H1 (cell line): ENCODE data around the gene CD300LF. TPM values are rescaled to one million over a fixed set of nuclear protein-coding genes. Genes with fewer than 3 reads are reported as not detected.

Experiments used
- CTCF ChIA-PET: fragments of 300-600 bp; sonication (Branson Sonifier 250); formaldehyde crosslinking; loops from one replicate; lab custom pipeline; 2021; ENCODE audit not compliant: partially characterized antibody; lab: Charles Lee
- POLR2A ChIA-PET: fragments of 300-600 bp; sonication (Branson Sonifier 250); formaldehyde crosslinking; loops from one replicate; lab custom pipeline; 2021; ENCODE audit warnings: inconsistent platforms; ENCODE audit not compliant: partially characterized antibody; lab: Charles Lee
- DNase-seq, 2 experiments: peaks; one replicate each; pipeline versions ENCODE4 v3.0.0 to v3.0.0-alpha.2; 2010 to 2022; ENCODE audit warnings: low spot score in 2 of 2, low read depth in 1 of 2, mixed read lengths in 1 of 2
- FAIRE-seq: peaks from 2 replicates; lab custom pipeline; 2011; peaks lifted over from hg19 to GRCh38; lab: Jason Lieb, UNC
- H2AFZ ChIP-seq: 2 replicates; pipeline ENCODE4 v1.8.1; 2012; ENCODE audit warnings: low read length, inconsistent platforms
- H2AK5ac ChIP-seq: 2 replicates; pipeline ENCODE4 v1.6.1; 2013; ENCODE audit warnings: low read depth, low read length
- H2BK120ac ChIP-seq: replicated peaks from 2 replicates; pipeline ENCODE3; 2013; ENCODE audit warnings: low read depth, low read length, inconsistent platforms
- H2BK12ac ChIP-seq: 2 replicates; pipeline ENCODE4 v1.6.1; 2013; ENCODE audit warnings: low read depth, low read length
- H2BK15ac ChIP-seq: 2 replicates; pipeline ENCODE4 v1.6.1; 2013; ENCODE audit warnings: low read length
- H2BK20ac ChIP-seq: 2 replicates; pipeline ENCODE4 v1.6.1; 2013; ENCODE audit warnings: low read length
- H2BK5ac ChIP-seq: 2 replicates; pipeline ENCODE4 v1.6.1; 2013; ENCODE audit warnings: low read depth, low read length
- H3K14ac ChIP-seq: 2 replicates; pipeline ENCODE4 v1.6.1; 2013; ENCODE audit warnings: inconsistent platforms; ENCODE audit not compliant: insufficient read length
- H3K18ac ChIP-seq: 2 replicates; pipeline ENCODE4 v1.6.1; 2013; ENCODE audit warnings: low read length; ENCODE audit errors: extremely low read depth
- H3K23ac ChIP-seq: 2 replicates; pipeline ENCODE4 v1.6.1; 2013; ENCODE audit warnings: inconsistent platforms; ENCODE audit not compliant: insufficient read length
- H3K23me2 ChIP-seq: 2 replicates; pipeline ENCODE4 v1.6.1; 2013; ENCODE audit warnings: low read depth, low read length
- H3K27ac ChIP-seq: 2 replicates; pipeline ENCODE4 v1.6.1; 2011; ENCODE audit warnings: low read depth, low read length, inconsistent platforms
- H3K27me3 ChIP-seq, 4 experiments: replicated peaks in 1 of 4; 1 replicate in 1 of 4; 2 replicates in 3 of 4; pipeline versions ENCODE4 v1.6.1 to v1.8.1; 2011 to 2013; ENCODE audit warnings: low read length in 3 of 4, mild to moderate bottlenecking in 3 of 4, inconsistent platforms in 2 of 4, mixed read lengths in 2 of 4, moderate library complexity in 1 of 4; ENCODE audit not compliant: control insufficient read depth in 3 of 4, insufficient read depth in 3 of 4; ENCODE audit errors: extremely low read depth in 1 of 4
- H3K36me3 ChIP-seq, 4 experiments: 2 replicates each; pipeline versions ENCODE4 v1.6.1 to v1.8.1; 2011 to 2013; ENCODE audit warnings: mild to moderate bottlenecking in 4 of 4, low read length in 3 of 4, moderate library complexity in 2 of 4, control low read depth in 1 of 4, inconsistent platforms in 1 of 4; ENCODE audit not compliant: insufficient read depth in 4 of 4, control insufficient read depth in 2 of 4
- H3K4ac ChIP-seq: replicated peaks from 2 replicates; pipeline ENCODE3; 2013; ENCODE audit warnings: low read length, low read depth, mixed read lengths, inconsistent platforms; ENCODE audit not compliant: insufficient read length
- H3K4me1 ChIP-seq, 4 experiments: replicated peaks in 1 of 4; 1 replicate in 1 of 4; 2 replicates in 3 of 4; pipeline versions ENCODE4 v1.6.1 to v1.8.1; 2011 to 2013; ENCODE audit warnings: low read length in 3 of 4, inconsistent platforms in 2 of 4, mixed read lengths in 1 of 4; ENCODE audit not compliant: insufficient read depth in 4 of 4, control insufficient read depth in 3 of 4
- H3K4me2 ChIP-seq, 2 experiments: 2 replicates each; pipeline versions ENCODE4 v1.6.1 to v1.8.1; 2011 to 2013; ENCODE audit warnings: low read depth in 2 of 2, low read length in 2 of 2, control low read depth in 1 of 2, inconsistent platforms in 1 of 2, mild to moderate bottlenecking in 1 of 2; ENCODE audit not compliant: insufficient read depth in 1 of 2
- H3K4me3 ChIP-seq, 4 experiments: fragments of 200-600, 300-600 bp in 1 of 4; sonication (generic), shearing (Covaris generic), sonication (Bioruptor Twin) in 1 of 4; 2 replicates each; pipeline versions ENCODE4 v1.5.1 to v1.8.1; 2011 to 2016; ENCODE audit warnings: low read length in 4 of 4, low read depth in 3 of 4, control low read depth in 2 of 4, inconsistent platforms in 2 of 4, mild to moderate bottlenecking in 2 of 4, mixed read lengths in 1 of 4, moderate library complexity in 1 of 4; ENCODE audit not compliant: insufficient read depth in 2 of 4; ENCODE audit errors: extremely low read depth in 1 of 4
- H3K56ac ChIP-seq: replicated peaks from 2 replicates; pipeline ENCODE3; 2013; ENCODE audit warnings: low read depth, mild to moderate bottlenecking, mixed read lengths, low read length, inconsistent platforms; ENCODE audit not compliant: insufficient read length
- H3K79me1 ChIP-seq: 2 replicates; pipeline ENCODE4 v1.6.1; 2013; ENCODE audit warnings: low read depth, low read length, control low read depth
- H3K79me2 ChIP-seq, 2 experiments: 2 replicates each; pipeline versions ENCODE4 v1.6.1 to v1.8.1; 2012 to 2013; ENCODE audit warnings: low read length in 2 of 2, mild to moderate bottlenecking in 2 of 2, inconsistent platforms in 1 of 2; ENCODE audit not compliant: insufficient read depth in 2 of 2, control insufficient read depth in 1 of 2
- H3K9ac ChIP-seq, 4 experiments: replicated peaks in 1 of 4; 1 replicate in 1 of 4; 2 replicates in 3 of 4; pipeline versions ENCODE4 v1.6.1 to v1.8.1; 2011 to 2013; ENCODE audit warnings: low read depth in 3 of 4, low read length in 3 of 4, control low read depth in 2 of 4, mild to moderate bottlenecking in 2 of 4, moderate library complexity in 2 of 4, inconsistent platforms in 1 of 4; ENCODE audit errors: extremely low read depth in 1 of 4
- H3K9me3 ChIP-seq, 2 experiments: 2 replicates each; pipeline versions ENCODE4 v1.6.1 to v1.8.1; 2012 to 2013; ENCODE audit warnings: mild to moderate bottlenecking in 2 of 2, moderate library complexity in 2 of 2, control low read depth in 1 of 2, inconsistent platforms in 1 of 2, low read depth in 1 of 2, low read length in 1 of 2, mixed read lengths in 1 of 2; ENCODE audit not compliant: insufficient read depth in 2 of 2
- H4K20me1 ChIP-seq, 2 experiments: replicated peaks in 1 of 2; 2 replicates each; pipeline versions ENCODE3 to v1.8.1; 2011 to 2013; ENCODE audit warnings: inconsistent platforms in 2 of 2, low read length in 2 of 2, mild to moderate bottlenecking in 1 of 2; ENCODE audit not compliant: insufficient read depth in 2 of 2, control insufficient read depth in 1 of 2
- H4K5ac ChIP-seq: 2 replicates; pipeline ENCODE4 v1.6.1; 2013; ENCODE audit warnings: low read length, low read depth, mixed read lengths, inconsistent platforms; ENCODE audit not compliant: insufficient read length
- H4K8ac ChIP-seq: 2 replicates; pipeline ENCODE4 v1.8.0; 2013; ENCODE audit warnings: mild to moderate bottlenecking, moderate library complexity, low read length, inconsistent platforms; ENCODE audit not compliant: insufficient read depth; ENCODE audit errors: extremely low read depth
- H4K91ac ChIP-seq: replicated peaks from 2 replicates; pipeline ENCODE3; 2013; ENCODE audit warnings: low read length, mixed read lengths, inconsistent platforms; ENCODE audit not compliant: insufficient read length
- CHD1 ChIP-seq: IDR thresholded peaks from 2 replicates; pipeline ENCODE4 v1.6.1; 2012; ENCODE audit warnings: low read depth, low read length, improper control_type of control experiment
- CREB1 ChIP-seq: IDR thresholded peaks from 2 replicates; pipeline ENCODE4 v1.6.1; 2012; ENCODE audit warnings: inconsistent platforms
- RNF2 ChIP-seq: fragments of 200-900, 300-1000 bp; sonication (generic); IDR thresholded peaks from 2 replicates; pipeline ENCODE4 v1.7.1; 2016; ENCODE audit warnings: borderline replicate concordance, low read depth, mild to moderate bottlenecking, antibody characterized with exemption, low read length; ENCODE audit not compliant: poor library complexity, severe bottlenecking; ENCODE audit errors: missing control alignments
- SIRT6 ChIP-seq: IDR thresholded peaks from one replicate; pipeline ENCODE4 v1.7.1; 2012; ENCODE audit warnings: low read length, inconsistent platforms
- SP2 ChIP-seq: IDR thresholded peaks from 2 replicates; pipeline ENCODE4 v1.6.1; 2012; ENCODE audit warnings: mild to moderate bottlenecking, low read length, inconsistent platforms
- YY1 ChIP-seq: IDR thresholded peaks from 2 replicates; pipeline ENCODE4 v1.6.1; 2011; ENCODE audit warnings: low read depth, mild to moderate bottlenecking, low read length
- ZNF274 ChIP-seq: IDR thresholded peaks from 2 replicates; pipeline ENCODE4 v1.7.0; 2012; ENCODE audit warnings: low read length, borderline replicate concordance; ENCODE audit errors: extremely low read depth
- WGBS, 2 experiments: shearing (Covaris generic) in 1 of 2; methylation state at CpG; one replicate each; pipeline versions ENCODE4 v1.1.6 to v1.1.7; 2013 to 2015; ENCODE audit warnings: low lambda C conversion rate in 2 of 2, mixed read lengths in 2 of 2, inconsistent platforms in 1 of 2, low coverage in 1 of 2, missing lambda C conversion rate in 1 of 2; ENCODE audit not compliant: insufficient replicate concordance in 2 of 2, insufficient coverage in 1 of 2, insufficient read length in 1 of 2; ENCODE audit errors: extremely low coverage in 1 of 2, missing lambda C conversion rate in 1 of 2; 5-methylcytosine and 5-hydroxymethylcytosine counted together
- polyA plus RNA-seq, 7 experiments: library from polyadenylated mRNA; depleted of rRNA in 3 of 7; stranded (reverse) in 5 of 7; unstranded in 2 of 7; fragments of >200 nt in 5 of 7; fragments of 200-250 nt in 2 of 7; gene quantifications; 1 replicate in 5 of 7; 2 replicates in 1 of 7; 4 replicates in 1 of 7; pipeline versions ENCODE4 v1.2.1 to v1.2.3, GENCODE V29; 2011 to 2013; ENCODE audit warnings: missing spikeins in 2 of 7, mixed read lengths in 2 of 7
- total RNA-seq: library from RNA; stranded (reverse); fragmentation: NEBNext Ultra II Directional; extraction: Animal tissue kit (Norgen Biotek cat#: 25700); gene quantifications from 2 replicates; pipeline ENCODE4 v1.2.1, GENCODE V29; 2021
- TF ChIP-seq, protein P1 (sequence below): IDR thresholded peaks from 2 replicates; pipeline ENCODE4 v1.6.1; 2012; ENCODE audit warnings: inconsistent platforms
- TF ChIP-seq, protein P2 (sequence below): IDR thresholded peaks from 2 replicates; pipeline ENCODE4 v1.6.1; 2012; ENCODE audit warnings: inconsistent platforms
- TF ChIP-seq, protein P3 (sequence below): IDR thresholded peaks from 2 replicates; pipeline ENCODE4 v1.6.1; 2011; ENCODE audit warnings: low read depth, mild to moderate bottlenecking, low read length; ENCODE audit not compliant: insufficient read depth

CD300LF gene
- total and polyA plus RNA-seq, 2 of the 8 experiments (the other 6 are each of a cell fraction or from before 2014, with no cell fraction given) = not detected

DNA sequence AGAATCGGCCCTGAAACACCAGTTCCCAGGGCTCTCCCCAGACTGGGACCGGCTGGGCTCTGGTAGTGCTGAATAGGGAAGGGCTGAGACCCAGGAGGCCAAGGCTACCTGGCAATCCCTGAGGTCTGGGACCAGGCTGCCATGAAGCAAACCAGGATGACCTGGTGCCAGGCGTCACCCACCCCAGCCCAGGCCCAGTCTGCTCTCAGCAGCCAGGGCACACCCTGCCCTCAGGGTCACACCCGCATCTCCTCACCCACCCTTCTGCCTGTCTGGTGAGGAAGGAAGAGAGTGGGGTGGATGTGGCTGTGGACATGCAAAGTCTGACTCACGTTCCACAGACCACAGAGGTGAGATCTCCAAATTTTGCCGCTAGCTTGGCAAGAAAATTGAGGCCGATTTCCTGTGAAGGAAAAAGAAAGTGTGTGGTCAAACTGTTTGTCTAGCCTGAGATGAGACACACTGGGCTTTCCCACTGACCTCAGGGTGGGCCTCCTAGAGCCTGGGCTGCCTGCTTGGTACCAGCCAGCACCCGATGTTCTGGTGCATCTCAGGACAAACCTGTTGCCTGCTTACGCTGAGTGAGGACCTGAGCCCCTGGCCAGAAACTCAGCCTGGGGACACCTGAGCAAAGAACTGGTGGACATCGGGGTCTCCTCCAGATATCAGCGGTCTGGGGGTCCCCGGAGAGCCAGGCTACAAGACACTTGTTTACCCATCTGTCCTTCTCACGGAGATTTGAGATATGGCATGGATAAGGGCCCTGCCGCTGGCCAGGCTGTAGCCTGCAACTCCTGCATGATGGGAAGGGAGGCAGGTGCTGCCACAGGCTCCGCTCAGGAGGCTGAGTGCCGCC, 18.0 kb upstream of the CD300LF start:
- Histone ChIP-seq H3K79me1 (peaks cover 3% of the 10 kb centered on the region; the same call in 1 of the 2 replicates), H3K18ac (no peak overlapping the region), H3K23me2 (peaks cover 14% of the 10 kb centered on the region), H3K23ac (no peak overlapping the region), H2BK20ac (no peak overlapping the region), H3K4me2 (no peak overlapping the region), H2BK120ac (no peak overlapping the region), H2AFZ (no peak overlapping the region), H3K4me3 (no peak overlapping the region), H3K14ac (no peak overlapping the region), H4K91ac (no peak overlapping the region), H3K79me2 (no peaks in the 10 kb centered on the region), H3K36me3 (no peaks in the 10 kb centered on the region), H2BK12ac (peak overlapping the region; percentile 63; the same call in 1 of the 2 replicates), H4K8ac (no peak overlapping the region), H3K27ac (no peak overlapping the region; the same call in 1 of the 2 replicates), H4K5ac (no peak overlapping the region), H2AK5ac (no peak overlapping the region), H3K56ac (no peak overlapping the region), H3K4me1 (peaks cover 0 to 3% (median 1%) of the 10 kb centered on the region in 4 experiments; a peak in 3 of 7 replicates), H3K9ac (no peak overlapping the region), H3K27me3 (peaks cover 0 to 4% (median 1%) of the 10 kb centered on the region in 4 experiments; a peak in 4 of 7 replicates), H2BK15ac (no peak overlapping the region), H3K4ac (no peak overlapping the region), H2BK5ac (no peak overlapping the region), H3K9me3 (peaks cover 0 to 9% of the 10 kb centered on the region in 2 experiments; a peak in 1 of 4 replicates), H4K20me1 (peaks cover 0 to 7% of the 10 kb centered on the region in 2 experiments)
- DNase-seq = no peak
- ChIA-PET POLR2A (no interaction called here), CTCF (interaction anchor here (1.3 to 1.4 kb wide), 2 partner anchors 14 to 73 kb away, joined by 3 read pairs; no protein-coding TSS in a partner anchor)
- no peak for FAIRE-seq
- 91% methylated on average over 16 of the region's 16 CpGs; no CpG with 5 or more reads in 1 of the 2 experiments for WGBS, 2 experiments
- no peak for TF ChIP-seq RNF2
- TF ChIP-seq, protein P1, sequence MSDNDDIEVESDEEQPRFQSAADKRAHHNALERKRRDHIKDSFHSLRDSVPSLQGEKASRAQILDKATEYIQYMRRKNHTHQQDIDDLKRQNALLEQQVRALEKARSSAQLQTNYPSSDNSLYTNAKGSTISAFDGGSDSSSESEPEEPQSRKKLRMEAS = no peak
- no peak for TF ChIP-seq YY1
- TF ChIP-seq, protein P2, sequence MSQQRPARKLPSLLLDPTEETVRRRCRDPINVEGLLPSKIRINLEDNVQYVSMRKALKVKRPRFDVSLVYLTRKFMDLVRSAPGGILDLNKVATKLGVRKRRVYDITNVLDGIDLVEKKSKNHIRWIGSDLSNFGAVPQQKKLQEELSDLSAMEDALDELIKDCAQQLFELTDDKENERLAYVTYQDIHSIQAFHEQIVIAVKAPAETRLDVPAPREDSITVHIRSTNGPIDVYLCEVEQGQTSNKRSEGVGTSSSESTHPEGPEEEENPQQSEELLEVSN = no peak
- no peak for TF ChIP-seq SP2
- TF ChIP-seq ZNF274 = no peak
- no peak for TF ChIP-seq CHD1
- TF ChIP-seq SIRT6 = no peak
- TF ChIP-seq CREB1 = no peak
- TF ChIP-seq, protein P3, sequence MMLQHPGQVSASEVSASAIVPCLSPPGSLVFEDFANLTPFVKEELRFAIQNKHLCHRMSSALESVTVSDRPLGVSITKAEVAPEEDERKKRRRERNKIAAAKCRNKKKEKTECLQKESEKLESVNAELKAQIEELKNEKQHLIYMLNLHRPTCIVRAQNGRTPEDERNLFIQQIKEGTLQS = no peak
